Peyer's patch (tissue), 4 donors: ENCODE measurements around the gene SPNS3.

ENCODE experiments used
- CTCF ChIP-seq, 6 experiments: fragments of 450-650 bp in 4 of 6; fragments of 200-600 bp in 2 of 6; sonication (generic) in 1 of 6; IDR thresholded peaks; one replicate each; pipeline ENCODE4 v1.5.1; 2017 to 2019; ENCODE audit warnings: antibody characterized with exemption in 6 of 6, mild to moderate bottlenecking in 3 of 6, moderate library complexity in 1 of 6
- POLR2A ChIP-seq, 2 donors: fragments of 450-650 bp; IDR thresholded peaks; one replicate each; pipeline ENCODE4 v1.5.1; 2017; ENCODE audit warnings: antibody characterized with exemption in 2 of 2, mild to moderate bottlenecking in 2 of 2, moderate library complexity in 2 of 2

- TF ChIP-seq POLR2A (IDR thresholded peaks at IDR 0.05) (no peak), CTCF (IDR thresholded peaks at IDR 0.05) (peak; percentile 75 to 92 (median 86))
Measured at GRCh38 chr17:4420692-4421131, 13.0 kb upstream of the SPNS3 start.
